ENCODE data around the gene MPPED1. TPM values are rescaled to one million over a fixed set of nuclear protein-coding genes. Genes with fewer than 3 reads are reported as not detected.

The MPPED1 gene
- total and polyA plus RNA-seq, 2 of the 13 experiments (the other 11 are each of a cell fraction or from before 2014, with no cell fraction given), result 0.77 TPM; not detected in 1

GRCh38 chr22:43398910-43399309, 12.9 kb upstream of the MPPED1 start:
- no TSS peak for BruUV-seq (replicated peaks)
- WGBS (ENCODE audit: low lambda C conversion rate), result 59% methylated on average over 8 of the region's 8 CpGs
- peaks cover 0 to 3% of the 10 kb centered on the region in 2 experiments; a peak in 1 of 5 replicates for H3K27me3 ChIP-seq (ENCODE audit: control insufficient read depth in 1 of 2, insufficient read depth in 2 of 2, low read length in 2 of 2)

More at GRCh38 chr22:43398910-43399309, 12.9 kb upstream of the MPPED1 start:
- no peak for TF ChIP-seq ZNF703 (CRISPR knock-in tag; IDR thresholded peaks at IDR 0.05; ENCODE audit: borderline replicate concordance)
- no peak for TF ChIP-seq CBFB (CRISPR knock-in tag; IDR thresholded peaks at IDR 0.05)
- TF ChIP-seq ZNF333 (CRISPR knock-in tag; IDR thresholded peaks at IDR 0.05; ENCODE audit: borderline replicate concordance), result no peak
- TF ChIP-seq ZNF292 (CRISPR knock-in tag; IDR thresholded peaks at IDR 0.05; ENCODE audit: borderline replicate concordance, low read depth), result no peak
- TF ChIP-seq, protein P1, sequence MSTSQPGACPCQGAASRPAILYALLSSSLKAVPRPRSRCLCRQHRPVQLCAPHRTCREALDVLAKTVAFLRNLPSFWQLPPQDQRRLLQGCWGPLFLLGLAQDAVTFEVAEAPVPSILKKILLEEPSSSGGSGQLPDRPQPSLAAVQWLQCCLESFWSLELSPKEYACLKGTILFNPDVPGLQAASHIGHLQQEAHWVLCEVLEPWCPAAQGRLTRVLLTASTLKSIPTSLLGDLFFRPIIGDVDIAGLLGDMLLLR (CRISPR knock-in tag; IDR thresholded peaks at IDR 0.05), result no peak
- TF ChIP-seq ZBTB40 (IDR thresholded peaks at IDR 0.05), result no peak
- no peak for TF ChIP-seq ZBTB40 (CRISPR knock-in tag; IDR thresholded peaks at IDR 0.05)
- TF ChIP-seq ISX (CRISPR knock-in tag; conservative IDR thresholded peaks at IDR 0.05), result no peak
- TF ChIP-seq ZMAT5 (CRISPR knock-in tag; IDR thresholded peaks at IDR 0.05; ENCODE audit: borderline replicate concordance, low read depth), result no peak
- H2AFZ ChIP-seq (ENCODE audit: low read length), result no peak overlapping the region
- DNase-seq (ENCODE audit: low spot score) (no peak), FAIRE-seq (no peak), ATAC-seq (no peak)
- peak overlapping the region in 2 of 3 experiments; percentile 23 to 50; a peak in 4 of 6 replicates for H3K4me3 ChIP-seq (replicated peaks in 1 of 3; ENCODE audit: insufficient read depth in 1 of 3, low read depth in 2 of 3, low read length in 3 of 3)
- no peaks in the 10 kb centered on the region for H3K79me2 ChIP-seq (ENCODE audit: insufficient read depth, low read length)
- no peaks in the 10 kb centered on the region for H3K9me3 ChIP-seq (ENCODE audit: low read length)
- in situ Hi-C loops (cut with HindIII; ENCODE audit: extremely low pct_ligation_motif_present, low pct_unique_long_range_greater_than_20kb), result no loop called here
- H3K9ac ChIP-seq (ENCODE audit: insufficient read depth, low read depth, low read length), result 0 out of 2 replicates have a peak overlapping the region, but pooled peaks have one; percentile 27
- peak overlapping the region; percentile 66 for H3K4me2 ChIP-seq (ENCODE audit: low read depth, low read length)
- POLR2A ChIA-PET, result interaction anchor here (0.8 to 2.4 kb wide), 4 partner anchors 9 to 76 kb away, joined by 3 to 17 read pairs (median 4); no protein-coding TSS in a partner anchor
- CTCF ChIA-PET (ENCODE audit: low intra/inter-chr PET ratio, low total read pairs), result no interaction called here
- no peaks in the 10 kb centered on the region for H3K36me3 ChIP-seq (replicated peaks in 1 of 2; ENCODE audit: control insufficient read depth in 1 of 2, insufficient read depth in 2 of 2, low read length in 2 of 2)
- no peak overlapping the region for H3K27ac ChIP-seq (ENCODE audit: extremely low read length, insufficient read depth, low read length)
- H4K20me1 ChIP-seq (ENCODE audit: insufficient read depth, low read length), result no peaks in the 10 kb centered on the region
- intact Hi-C loops (cut with micrococcal nuclease; ENCODE audit: unreplicated experiment), result no loop called here
- H3K4me1 ChIP-seq (ENCODE audit: insufficient read depth, low read length), result peaks cover 97% of the 10 kb centered on the region
